PC-3 (cell line): ENCODE data around the gene CLMN.

Experiments
- CTCF ChIP-seq: fragments of 300-600 bp; sonication (generic); conservative IDR thresholded peaks from 2 replicates; pipeline ENCODE4 v1.5.1; 2017; ENCODE audit warnings: antibody characterized with exemption, low read depth, mild to moderate bottlenecking, low read length
- EZH2phosphoT487 ChIP-seq: fragments of 300-600 bp; sonication (generic); IDR thresholded peaks from 2 replicates; pipeline ENCODE4 v1.6.1; 2018; ENCODE audit warnings: mild to moderate bottlenecking, antibody characterized with exemption, low read length, borderline replicate concordance

DNA sequence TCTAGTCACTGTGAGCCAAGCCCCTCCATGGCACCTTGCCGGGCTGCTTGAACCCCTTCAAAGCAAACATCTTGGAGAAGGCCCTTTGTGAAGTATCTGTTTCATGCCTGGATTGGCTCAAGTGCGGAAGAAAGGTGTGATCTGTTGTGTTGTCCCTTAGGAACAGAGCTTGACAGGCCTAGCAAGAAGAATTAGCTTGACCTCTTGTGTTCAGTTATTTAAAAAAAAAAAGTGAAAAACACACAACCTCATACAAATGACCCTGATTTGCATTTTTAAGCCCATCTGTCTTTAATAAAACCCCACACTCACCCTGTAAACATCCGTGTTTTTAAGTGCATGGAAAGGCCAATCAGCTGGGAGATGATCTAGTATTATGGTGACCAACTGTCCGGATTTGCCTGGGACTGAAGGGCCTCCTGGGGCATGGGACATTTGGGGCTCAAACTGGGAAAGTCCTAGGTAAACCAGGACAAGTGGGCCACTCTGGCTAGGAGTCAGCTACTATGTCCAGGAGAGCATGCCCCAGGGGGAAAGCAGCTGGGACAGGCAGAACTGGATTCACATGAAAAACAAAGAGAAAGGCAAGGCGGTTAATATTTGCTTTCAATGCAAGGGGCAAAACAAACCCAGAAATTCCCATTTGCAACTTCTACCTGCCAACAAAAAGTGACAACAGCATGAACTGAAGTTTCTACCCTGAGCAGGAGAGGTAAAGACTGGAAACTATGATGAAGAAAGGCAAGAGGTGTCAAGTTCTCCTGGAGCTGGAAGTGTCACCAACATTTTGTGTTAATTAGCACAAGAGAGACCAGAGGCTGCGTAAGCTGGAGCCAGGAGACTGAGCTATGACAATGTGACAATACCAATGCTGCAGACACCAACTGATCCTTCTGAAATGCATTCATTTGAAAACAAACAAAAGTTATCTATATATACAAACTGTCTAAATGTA is 78.6 kb downstream of the CLMN start:
- no peak for TF ChIP-seq CTCF
- TF ChIP-seq EZH2phosphoT487: no peak
